Measurements from ENCODE around the gene NELFE. TPM values are rescaled to one million over a fixed set of nuclear protein-coding genes. Genes with fewer than 3 reads are reported as not detected.
A peak's percentile ranks its signal among the peaks of the same experiment; 100 is the strongest.

NELFE gene
- total RNA-seq, 4 donors from 2014 or later, result 52.6 to 83.9 (median 64.4) TPM

GRCh38 chr6:31927242-31927862 is 31.4 kb downstream of the NELFE start, which contains the start of gene C2:
TSS of gene C2 (plus strand) at chr6:31927717. CDS start at chr6:31927753, 36 bp downstream.
- Histone ChIP-seq H3K9me3 (no peaks in the 10 kb centered on the region), H3K4me1 (no peaks in the 10 kb centered on the region), H3K4me3 (peak within 1 kb of the TSS in 3 of 4 donors; percentile 3 to 49 (median 27)), H3K27ac (peak within 1 kb of the TSS in 1 of 4 donors; percentile 1), H3K27me3 (peaks cover 0 to 14% (median 0%) of the 10 kb centered on the region in 4 donors), H3K36me3 (no peaks in the 10 kb centered on the region)
- intact Hi-C loops (cut with DNase I), result no loop called here
- no peak for TF ChIP-seq CTCF (IDR thresholded peaks at IDR 0.05)
- TF ChIP-seq POLR2A (IDR thresholded peaks at IDR 0.05), result no peak
- no peak for DNase-seq
- 74 to 75% methylated on average over 10 to 11 of the region's 11 CpGs for WGBS, 2 donors

- WGBS, 2 donors, result 17 to 23% methylated on average over 5 of the region's 5 CpGs
- H3K4me1 ChIP-seq, result peaks cover 0 to 17% (median 4%) of the 10 kb centered on the region in 3 donors
These were observed 35.8 kb downstream of the NELFE start for GRCh38 chr6:31922942-31923341.

GRCh38 chr6:31920811-31921210 is 38.0 kb downstream of the NELFE start:
- Histone ChIP-seq H3K36me3 (no peaks in the 10 kb centered on the region), H3K9me3 (no peaks in the 10 kb centered on the region), H3K4me1 (peaks cover 0 to 17% (median 4%) of the 10 kb centered on the region in 3 donors), H3K4me3 (no peak overlapping the region), H3K27ac (peak overlapping the region in 2 of 4 donors; percentile 45 to 49), H3K27me3 (no peaks in the 10 kb centered on the region)
- no peak for DNase-seq
- intact Hi-C loops (cut with DNase I), result no loop called here
- WGBS, 2 donors, result 15 to 56% methylated on average over 1 to 2 of the region's 2 CpGs
- TF ChIP-seq CTCF (IDR thresholded peaks at IDR 0.05) (no peak), POLR2A (IDR thresholded peaks at IDR 0.05) (no peak)

More at GRCh38 chr6:31922942-31923341, 35.8 kb downstream of the NELFE start:
- intact Hi-C loops (cut with DNase I), result no loop called here
- no peak for TF ChIP-seq POLR2A (IDR thresholded peaks at IDR 0.05)
- no peak for TF ChIP-seq CTCF (IDR thresholded peaks at IDR 0.05)
- no peaks in the 10 kb centered on the region for H3K27me3 ChIP-seq
- H3K27ac ChIP-seq, result no peak overlapping the region
- no peaks in the 10 kb centered on the region for H3K36me3 ChIP-seq
- H3K4me3 ChIP-seq, result no peak overlapping the region
- DNase-seq, result no peak
- H3K9me3 ChIP-seq, result no peaks in the 10 kb centered on the region

GRCh38 chr6:31919624-31920303 is 39.0 kb downstream of the NELFE start:
- 52 to 76% methylated on average over 6 of the region's 6 CpGs for WGBS, 2 donors
- Histone ChIP-seq H3K9me3 (no peaks in the 10 kb centered on the region), H3K27me3 (no peaks in the 10 kb centered on the region), H3K27ac (peak overlapping the region; percentile 22 to 50 (median 45)), H3K4me1 (peaks cover 0 to 17% (median 4%) of the 10 kb centered on the region in 3 donors), H3K36me3 (no peaks in the 10 kb centered on the region), H3K4me3 (no peak overlapping the region)
- no peak for DNase-seq
- no peak for TF ChIP-seq POLR2A (IDR thresholded peaks at IDR 0.05)
- TF ChIP-seq CTCF (IDR thresholded peaks at IDR 0.05), result no peak
- intact Hi-C loops (cut with DNase I), result no loop called here

- DNase-seq, result no peak
These were observed 40.6 kb downstream of the NELFE start for GRCh38 chr6:31918069-31918720.

More at GRCh38 chr6:31918069-31918720, 40.6 kb downstream of the NELFE start:
- 67 to 79% methylated on average over 3 to 8 of the region's 8 CpGs for WGBS, 2 donors
- peaks cover 0 to 26% (median 4%) of the 10 kb centered on the region in 3 donors for H3K4me1 ChIP-seq
- H3K27me3 ChIP-seq, result no peaks in the 10 kb centered on the region
- intact Hi-C loops (cut with DNase I), result no loop called here
- no peak overlapping the region for H3K27ac ChIP-seq
- no peaks in the 10 kb centered on the region for H3K36me3 ChIP-seq
- H3K4me3 ChIP-seq, result no peak overlapping the region
- no peak for TF ChIP-seq POLR2A (IDR thresholded peaks at IDR 0.05)
- TF ChIP-seq CTCF (IDR thresholded peaks at IDR 0.05), result no peak
- H3K9me3 ChIP-seq, result no peaks in the 10 kb centered on the region

Data from esophagus squamous epithelium (tissue), 5 donors.